Measurements from ENCODE around the gene MSH5.

DNA sequence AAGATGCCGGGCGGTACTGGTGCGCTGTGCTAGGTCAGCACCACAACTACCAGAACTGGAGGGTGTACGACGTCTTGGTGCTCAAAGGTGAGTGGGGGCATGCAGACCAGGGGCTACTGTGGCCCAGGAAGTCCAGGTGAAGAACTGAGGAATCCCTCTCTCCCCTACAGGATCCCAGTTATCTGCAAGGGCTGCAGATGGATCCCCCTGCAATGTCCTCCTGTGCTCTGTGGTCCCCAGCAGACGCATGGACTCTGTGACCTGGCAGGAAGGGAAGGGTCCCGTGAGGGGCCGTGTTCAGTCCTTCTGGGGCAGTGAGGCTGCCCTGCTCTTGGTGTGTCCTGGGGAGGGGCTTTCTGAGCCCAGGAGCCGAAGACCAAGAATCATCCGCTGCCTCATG is 32.1 kb upstream of the MSH5 start:
- TF ChIP-seq RCOR1 (IDR thresholded peaks at IDR 0.05; ENCODE audit: low read depth, low read length) (no peak), MAFK (IDR thresholded peaks at IDR 0.05; ENCODE audit: partially characterized antibody) (no peak), POLR2A (IDR thresholded peaks at IDR 0.05; ENCODE audit: low read length) (no peak), NR3C1 (IDR thresholded peaks at IDR 0.05) (no peak), RAD21 (conservative IDR thresholded peaks at IDR 0.05 in 1 of 2, IDR thresholded peaks at IDR 0.05 in 1 of 2) (no peak), CHD2 (IDR thresholded peaks at IDR 0.05; ENCODE audit: low read length, partially characterized antibody) (no peak), EP300 (IDR thresholded peaks at IDR 0.05) (no peak), RNF2 (IDR thresholded peaks at IDR 0.05; ENCODE audit: borderline replicate concordance, low read depth) (no peak), KDM1A (IDR thresholded peaks at IDR 0.05; ENCODE audit: low read depth) (no peak), CTCF (IDR thresholded peaks at IDR 0.05) (no peak), ZFP36 (IDR thresholded peaks at IDR 0.05; ENCODE audit: borderline replicate concordance, partially characterized antibody) (no peak)
- TF ChIP-seq, protein P1, sequence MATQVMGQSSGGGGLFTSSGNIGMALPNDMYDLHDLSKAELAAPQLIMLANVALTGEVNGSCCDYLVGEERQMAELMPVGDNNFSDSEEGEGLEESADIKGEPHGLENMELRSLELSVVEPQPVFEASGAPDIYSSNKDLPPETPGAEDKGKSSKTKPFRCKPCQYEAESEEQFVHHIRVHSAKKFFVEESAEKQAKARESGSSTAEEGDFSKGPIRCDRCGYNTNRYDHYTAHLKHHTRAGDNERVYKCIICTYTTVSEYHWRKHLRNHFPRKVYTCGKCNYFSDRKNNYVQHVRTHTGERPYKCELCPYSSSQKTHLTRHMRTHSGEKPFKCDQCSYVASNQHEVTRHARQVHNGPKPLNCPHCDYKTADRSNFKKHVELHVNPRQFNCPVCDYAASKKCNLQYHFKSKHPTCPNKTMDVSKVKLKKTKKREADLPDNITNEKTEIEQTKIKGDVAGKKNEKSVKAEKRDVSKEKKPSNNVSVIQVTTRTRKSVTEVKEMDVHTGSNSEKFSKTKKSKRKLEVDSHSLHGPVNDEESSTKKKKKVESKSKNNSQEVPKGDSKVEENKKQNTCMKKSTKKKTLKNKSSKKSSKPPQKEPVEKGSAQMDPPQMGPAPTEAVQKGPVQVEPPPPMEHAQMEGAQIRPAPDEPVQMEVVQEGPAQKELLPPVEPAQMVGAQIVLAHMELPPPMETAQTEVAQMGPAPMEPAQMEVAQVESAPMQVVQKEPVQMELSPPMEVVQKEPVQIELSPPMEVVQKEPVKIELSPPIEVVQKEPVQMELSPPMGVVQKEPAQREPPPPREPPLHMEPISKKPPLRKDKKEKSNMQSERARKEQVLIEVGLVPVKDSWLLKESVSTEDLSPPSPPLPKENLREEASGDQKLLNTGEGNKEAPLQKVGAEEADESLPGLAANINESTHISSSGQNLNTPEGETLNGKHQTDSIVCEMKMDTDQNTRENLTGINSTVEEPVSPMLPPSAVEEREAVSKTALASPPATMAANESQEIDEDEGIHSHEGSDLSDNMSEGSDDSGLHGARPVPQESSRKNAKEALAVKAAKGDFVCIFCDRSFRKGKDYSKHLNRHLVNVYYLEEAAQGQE (IDR thresholded peaks at IDR 0.05), result no peak
- TF ChIP-seq, protein P2, sequence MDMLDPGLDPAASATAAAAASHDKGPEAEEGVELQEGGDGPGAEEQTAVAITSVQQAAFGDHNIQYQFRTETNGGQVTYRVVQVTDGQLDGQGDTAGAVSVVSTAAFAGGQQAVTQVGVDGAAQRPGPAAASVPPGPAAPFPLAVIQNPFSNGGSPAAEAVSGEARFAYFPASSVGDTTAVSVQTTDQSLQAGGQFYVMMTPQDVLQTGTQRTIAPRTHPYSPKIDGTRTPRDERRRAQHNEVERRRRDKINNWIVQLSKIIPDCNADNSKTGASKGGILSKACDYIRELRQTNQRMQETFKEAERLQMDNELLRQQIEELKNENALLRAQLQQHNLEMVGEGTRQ (IDR thresholded peaks at IDR 0.05), result no peak

All from A549 (cell line).